C4-2B (cell line): ENCODE data around the gene TNNT1.

Experiments
- CTCF ChIP-seq: fragments of 450-650 bp; conservative IDR thresholded peaks from 2 replicates; pipeline ENCODE4 v1.5.1; 2017; ENCODE audit warnings: mild to moderate bottlenecking
- ZFX ChIP-seq: fragments of 450-650 bp; IDR thresholded peaks from 2 replicates; pipeline ENCODE4 v1.6.1; 2017

GRCh38 chr19:55188625-55189024 is 39.6 kb upstream of the TNNT1 start:
- no peak for TF ChIP-seq CTCF
- TF ChIP-seq ZFX, result no peak
